HG02759 (cell line): ENCODE data around the gene SUGCT.
"Not testable (repeated sequence)": the region's sequence is repeated elsewhere in the genome, so short reads cannot be mapped to it uniquely, and the experiment has no call there.

Source experiments
- ATAC-seq: cut with Tn5 transposase; IDR thresholded peaks from one replicate; pipeline ENCODE4 v1.9.1; 2021; ENCODE audit warnings: mild to moderate bottlenecking, moderate library complexity; ENCODE audit not compliant: unreplicated experiment

SUGCT gene

GRCh38 chr7:40244226-40244625 is 109.4 kb downstream of the SUGCT start:
- no peak for ATAC-seq

- no peak for ATAC-seq
These were observed 113.9 kb downstream of the SUGCT start for GRCh38 chr7:40248681-40249080.

- ATAC-seq: not testable (repeated sequence)
These were observed 118.6 kb downstream of the SUGCT start for GRCh38 chr7:40253444-40253843.

- no peak for ATAC-seq
These were observed 129.1 kb downstream of the SUGCT start for GRCh38 chr7:40263752-40264390.

DNA sequence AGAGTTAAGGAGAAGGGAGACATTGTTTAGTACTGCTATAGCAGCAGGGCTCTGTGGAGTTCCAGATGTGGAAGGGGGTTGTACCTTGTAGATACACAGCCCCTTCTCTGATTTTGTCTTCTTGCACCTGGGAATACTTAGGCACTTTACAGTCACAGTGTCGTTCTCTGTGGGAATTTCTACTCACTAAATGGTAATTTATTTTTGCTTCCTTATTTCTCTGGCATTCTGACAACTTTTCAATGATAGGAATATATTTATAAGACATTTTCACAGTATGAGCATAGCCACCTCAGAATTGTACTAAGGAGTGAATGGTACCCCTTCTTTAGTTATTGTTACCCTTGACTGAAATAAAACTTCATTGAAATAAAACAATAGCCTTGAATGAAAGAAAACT is 132.8 kb downstream of the SUGCT start:
- no peak for ATAC-seq

- not testable (repeated sequence) for ATAC-seq
These were observed 134.0 kb downstream of the SUGCT start for GRCh38 chr7:40268810-40269209.

GRCh38 chr7:40276061-40276460 is 141.3 kb downstream of the SUGCT start:
- ATAC-seq: no peak

- ATAC-seq: no peak
These were observed 145.2 kb downstream of the SUGCT start for GRCh38 chr7:40279991-40280390.

DNA sequence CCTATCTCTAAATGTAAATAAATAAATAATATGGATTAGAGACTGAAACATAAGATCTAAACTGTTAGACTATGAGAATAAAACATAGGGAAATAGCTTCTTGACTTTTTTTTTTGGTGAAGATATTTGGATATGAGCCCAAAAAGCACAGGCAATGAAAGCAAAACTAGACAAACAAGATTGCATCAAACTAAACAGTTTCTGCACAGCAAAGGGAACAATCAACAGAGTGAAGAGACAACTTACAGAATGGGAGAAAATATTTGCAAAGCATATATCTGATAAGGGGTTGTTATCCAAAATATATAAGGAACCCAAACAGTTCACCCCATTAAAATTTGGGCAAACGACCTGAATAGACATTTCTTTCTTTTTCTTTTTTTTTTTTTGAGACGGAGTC is 148.1 kb downstream of the SUGCT start:
- no peak for ATAC-seq

DNA sequence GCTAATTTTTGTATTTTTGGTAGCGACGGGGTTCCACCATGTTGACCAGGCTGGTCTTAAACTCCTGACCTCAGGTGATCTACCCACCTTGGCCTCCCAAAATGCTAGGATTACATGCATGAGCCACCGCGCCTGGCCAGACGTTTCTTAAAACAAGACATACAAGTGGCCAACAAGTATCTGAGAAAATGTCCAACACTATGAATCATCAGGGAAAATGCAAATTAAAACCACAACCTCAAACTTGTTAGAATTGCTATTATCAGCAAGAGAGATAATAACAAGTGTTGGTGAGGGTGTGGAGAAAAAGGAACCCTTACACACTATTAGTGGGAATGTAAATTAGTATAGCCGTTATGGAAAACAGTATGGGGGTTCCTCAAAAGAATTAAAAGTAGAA is 148.6 kb downstream of the SUGCT start:
- ATAC-seq: no peak

DNA sequence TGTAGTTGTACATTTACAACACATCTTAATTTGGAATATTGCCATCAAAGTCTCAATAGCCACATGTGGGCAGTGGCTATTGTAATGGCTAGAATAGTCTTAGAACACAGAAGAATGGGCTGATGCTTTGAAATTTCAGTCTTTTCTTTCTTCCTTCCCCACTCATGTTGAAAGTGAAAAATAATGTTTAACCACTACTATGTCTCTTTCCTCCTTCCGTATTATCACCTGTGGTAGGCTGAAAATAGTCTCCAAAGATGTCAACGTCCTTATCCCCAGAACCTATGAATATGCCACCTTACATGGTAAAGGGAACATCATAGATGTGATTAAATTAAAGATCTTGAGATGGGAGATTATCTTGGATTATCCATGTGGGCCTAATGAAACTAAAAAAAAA is 154.0 kb downstream of the SUGCT start:
- ATAC-seq: peak; percentile 50

DNA sequence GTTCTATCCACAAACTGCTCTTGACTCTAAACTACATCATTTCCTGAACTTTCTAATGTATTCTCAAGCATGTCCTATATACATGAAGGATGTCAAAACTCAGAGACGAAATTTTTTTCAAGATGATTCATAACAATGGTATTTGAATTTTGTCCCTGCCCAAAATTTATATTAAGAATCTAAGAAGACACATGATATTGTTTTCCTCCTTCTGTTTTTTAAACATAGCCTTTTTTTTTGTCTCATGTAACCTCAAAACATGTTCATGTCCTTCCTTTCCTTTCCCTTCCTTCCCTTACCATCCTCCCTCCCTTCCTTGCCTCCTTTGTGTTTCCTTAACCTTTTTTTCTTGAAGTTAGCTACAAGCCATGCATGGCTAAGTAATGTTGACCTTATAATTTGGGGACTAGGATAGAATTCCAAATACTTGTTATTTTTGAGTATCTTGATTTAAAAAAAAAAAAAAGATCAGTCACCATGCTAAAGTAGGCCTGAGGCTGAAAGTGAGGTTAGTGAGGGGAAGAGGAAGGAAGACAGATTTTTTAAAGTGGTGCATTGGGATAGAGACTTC is 163.0 kb downstream of the SUGCT start:
- no peak for ATAC-seq

- ATAC-seq: no peak
These were observed 163.6 kb downstream of the SUGCT start for GRCh38 chr7:40298421-40298820.

GRCh38 chr7:40299097-40299496 is 164.3 kb downstream of the SUGCT start:
- ATAC-seq: peak; percentile 70

- ATAC-seq: no peak
These were observed 165.4 kb downstream of the SUGCT start for GRCh38 chr7:40300146-40300670.

GRCh38 chr7:40301486-40302068 is 166.8 kb downstream of the SUGCT start:
- ATAC-seq: no peak

- ATAC-seq: no peak
These were observed 169.2 kb downstream of the SUGCT start for GRCh38 chr7:40303996-40304395.

DNA sequence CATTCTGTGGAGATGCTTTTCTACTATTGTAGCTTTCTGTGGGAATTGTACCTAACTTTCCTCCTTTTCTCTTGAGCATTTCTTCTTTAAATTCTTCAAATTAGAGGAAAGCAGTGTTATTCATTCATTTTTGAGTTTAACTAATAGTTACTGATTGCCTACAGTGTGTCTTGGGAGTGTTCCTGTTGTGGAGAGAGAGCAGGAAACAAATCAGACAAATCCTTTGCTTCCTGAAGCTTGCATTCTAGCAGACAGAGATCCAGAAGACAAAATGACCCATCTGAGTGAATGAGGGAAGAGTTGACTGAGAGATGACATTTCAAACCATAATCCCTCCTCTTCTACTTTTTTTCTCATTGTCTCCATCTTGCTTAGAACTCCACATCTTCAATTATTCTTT is 170.4 kb downstream of the SUGCT start:
- no peak for ATAC-seq

DNA sequence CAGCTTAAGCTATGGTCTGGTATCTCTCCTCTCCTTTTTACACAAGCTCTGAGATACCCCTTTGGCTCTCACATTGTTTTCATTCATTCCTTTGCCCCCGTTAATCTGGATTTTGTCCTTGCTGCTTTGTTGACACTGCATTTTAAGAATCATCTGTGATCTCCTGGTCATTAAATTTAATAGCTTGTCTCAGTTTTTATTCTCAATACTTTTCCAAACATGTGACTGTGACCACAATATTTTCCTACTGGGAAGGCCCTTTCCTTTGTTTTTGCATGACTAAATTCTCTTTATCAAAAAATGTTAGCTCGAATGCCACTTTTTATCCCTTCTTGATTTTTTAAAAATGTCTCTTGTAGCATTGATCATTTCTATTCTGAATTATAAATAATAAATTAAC is 171.2 kb downstream of the SUGCT start:
- no peak for ATAC-seq

GRCh38 chr7:40306596-40306995 is 171.8 kb downstream of the SUGCT start:
- ATAC-seq: no peak

GRCh38 chr7:40310258-40310657 is 175.5 kb downstream of the SUGCT start:
- no peak for ATAC-seq

DNA sequence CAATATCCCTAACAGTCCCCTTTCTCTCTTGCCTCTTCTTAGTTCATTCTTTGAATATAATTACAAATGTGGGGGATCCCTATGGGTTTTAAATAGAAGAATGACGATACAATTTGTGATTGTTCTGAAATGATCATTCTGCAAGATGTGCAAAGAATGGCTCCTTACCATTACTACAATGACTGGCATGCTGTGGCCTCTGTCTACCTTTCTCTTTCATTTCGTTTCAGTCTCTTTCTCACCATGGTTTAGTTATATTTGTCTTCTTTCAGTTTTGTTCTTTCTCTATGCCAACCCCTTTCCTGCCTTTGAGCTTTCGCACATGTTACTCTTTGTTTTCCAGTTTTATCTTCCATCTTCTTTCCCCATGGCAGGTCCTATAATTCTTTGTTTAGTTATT is 176.5 kb downstream of the SUGCT start:
- peak; percentile 99 for ATAC-seq
